HepG2 (cell line): Measurements from ENCODE around the gene TMEM9B. TPM values are rescaled to one million over a fixed set of nuclear protein-coding genes. Genes with fewer than 3 reads are reported as not detected.

Source experiments
- ELK4 ChIP-seq: sonication (generic); formaldehyde crosslinking; IDR thresholded peaks from 2 replicates; pipeline ENCODE4 v1.9.0; 2021; ENCODE audit warnings: missing genetic modification reagents, borderline replicate concordance
- FOXC1 ChIP-seq: sonication (generic); formaldehyde crosslinking; IDR thresholded peaks from 2 replicates; pipeline ENCODE4 v1.8.0; 2022; ENCODE audit warnings: mild to moderate bottlenecking, missing genetic modification reagents, borderline replicate concordance
- HBP1 ChIP-seq: IDR thresholded peaks from 2 replicates; pipeline ENCODE4 v1.6.1; 2016; ENCODE audit warnings: low read depth, control low read depth
- HNRNPK ChIP-seq: fragments of 200-400 bp; formaldehyde crosslinking; IDR thresholded peaks from 2 replicates; pipeline ENCODE4 v1.6.1; 2018; ENCODE audit warnings: low read length, low read depth, moderate library complexity, mild to moderate bottlenecking; ENCODE audit not compliant: poor library complexity, severe bottlenecking
- KIAA2018 ChIP-seq: sonication (generic); formaldehyde crosslinking; IDR thresholded peaks from 2 replicates; pipeline ENCODE4 v1.5.0; 2020; ENCODE audit warnings: mild to moderate bottlenecking, missing genetic modification reagents, borderline replicate concordance
- MAX ChIP-seq: IDR thresholded peaks from 2 replicates; pipeline ENCODE4 v1.6.1; 2012; ENCODE audit warnings: inconsistent platforms
- NKX3-1 ChIP-seq: sonication (generic); formaldehyde crosslinking; IDR thresholded peaks from 2 replicates; pipeline ENCODE4 v1.5.0; 2020; ENCODE audit warnings: missing genetic modification reagents
- PLRG1 ChIP-seq: fragments of 450-650 bp; conservative IDR thresholded peaks from 2 replicates; pipeline ENCODE4 v1.6.1; 2016
- RORA ChIP-seq: sonication (generic); formaldehyde crosslinking; IDR thresholded peaks from 2 replicates; pipeline ENCODE4 v1.5.0; 2020; ENCODE audit warnings: mild to moderate bottlenecking, missing genetic modification reagents, moderate library complexity
- TAF1 ChIP-seq: sonication (generic); formaldehyde crosslinking; IDR thresholded peaks from 2 replicates; pipeline ENCODE4 v1.4.0; 2020; ENCODE audit warnings: missing genetic modification reagents
- TARDBP ChIP-seq: sonication (generic); formaldehyde crosslinking; IDR thresholded peaks from 2 replicates; pipeline ENCODE4 v1.8.0; 2022; ENCODE audit warnings: mild to moderate bottlenecking, missing genetic modification reagents
- ZGPAT ChIP-seq: IDR thresholded peaks from 2 replicates; pipeline ENCODE4 v1.6.1; 2016; ENCODE audit warnings: mild to moderate bottlenecking
- ZNF547 ChIP-seq: sonication (generic); formaldehyde crosslinking; IDR thresholded peaks from 2 replicates; pipeline ENCODE4 v1.5.1; 2020; ENCODE audit warnings: mild to moderate bottlenecking, missing genetic modification reagents
- ZNF660 ChIP-seq: sonication (generic); formaldehyde crosslinking; IDR thresholded peaks from 2 replicates; pipeline ENCODE4 v1.5.1; 2020; ENCODE audit warnings: mild to moderate bottlenecking, low read depth, missing genetic modification reagents, borderline replicate concordance
- polyA plus RNA-seq, 8 experiments: library from polyadenylated mRNA; depleted of rRNA in 3 of 8; stranded (reverse) in 7 of 8; unstranded in 1 of 8; fragments of >200 nt; fragmentation: Illumina TruSeq in 4 of 8; extraction: Trizol in 4 of 8; gene quantifications; 2 replicates each; pipeline versions ENCODE4 v1.2.1 to v1.2.3, GENCODE V29; 2011 to 2016; ENCODE audit warnings: low read depth in 4 of 8, missing spikeins in 1 of 8, mixed read lengths in 1 of 8; ENCODE audit not compliant: insufficient read depth in 1 of 8
- total RNA-seq, 5 experiments: library from RNA; depleted of rRNA; stranded (reverse); fragments of >200 nt; fragmentation: Illumina TruSeq; extraction: Trizol; gene quantifications; 2 replicates each; pipeline ENCODE4 v1.2.3, GENCODE V29; 2016; ENCODE audit warnings: low read depth in 1 of 5

TMEM9B gene
- total and polyA plus RNA-seq, 2 of the 13 experiments (the other 11 are each of a cell fraction or from before 2014, with no cell fraction given), result 12.4 to 20.8 TPM

- TF ChIP-seq KIAA2018 (0 out of 2 replicates have a peak, but pooled peaks have one; percentile 51), PLRG1 (no peak), ZGPAT (CRISPR knock-in tag) (peak; percentile 21; the same call in 1 of the 2 replicates), HBP1 (0 out of 2 replicates have a peak, but pooled peaks have one; percentile 59), TAF1 (CRISPR knock-in tag) (peak; percentile 83), NKX3-1 (peak; percentile 32; the same call in 1 of the 2 replicates), TARDBP (peak; percentile 36; the same call in 1 of the 2 replicates), RORA (no peak), ZNF547 (peak; percentile 64; the same call in 1 of the 2 replicates), ELK4 (CRISPR knock-in tag) (no peak), HNRNPK (peak; percentile 83), FOXC1 (CRISPR knock-in tag) (0 out of 2 replicates have a peak, but pooled peaks have one; percentile 37), ZNF660 (CRISPR knock-in tag) (no peak), MAX (peak; percentile 44; the same call in 1 of the 2 replicates)
These were observed 53.0 kb downstream of the TMEM9B start, which contains the start of gene AKIP1 (continued) for GRCh38 chr11:8911029-8911823.
